SU-DHL-6 (cell line): ENCODE measurements around the gene GJD3.
A peak's percentile ranks its signal among the peaks of the same experiment; 100 is the strongest.

Experiments
- H2AFZ ChIP-seq: fragments of 200-600 bp; sonication (generic); 2 replicates; pipeline ENCODE4 v1.6.1; 2014; ENCODE audit warnings: low read depth, mild to moderate bottlenecking, moderate library complexity, mixed read lengths, antibody characterized with exemption, low read length; ENCODE audit not compliant: severe bottlenecking
- H3F3A ChIP-seq: fragments of 200-600 bp; shearing (Covaris generic); 2 replicates; pipeline ENCODE4 v1.6.0; 2016; ENCODE audit warnings: antibody characterized with exemption, mild to moderate bottlenecking; ENCODE audit not compliant: insufficient read depth
- H3K27ac ChIP-seq: fragments of 200-600 bp; sonication (generic); 2 replicates; pipeline ENCODE4 v1.5.1; 2016; ENCODE audit warnings: low read depth, mild to moderate bottlenecking, low read length, moderate library complexity, mixed read lengths
- H3K27me3 ChIP-seq: fragments of 200-600 bp; sonication (generic), shearing (Covaris generic); 2 replicates; pipeline ENCODE4 v1.6.0; 2014; ENCODE audit warnings: mild to moderate bottlenecking, low read length
- H3K36me3 ChIP-seq: fragments of 200-600 bp; sonication (generic); 2 replicates; pipeline ENCODE4 v1.6.1; 2014; ENCODE audit warnings: mild to moderate bottlenecking, low read length, mixed read lengths
- H3K4me2 ChIP-seq: fragments of 300-600, 200-600 bp; shearing (Covaris generic), sonication (generic); 2 replicates; pipeline ENCODE4 v1.6.0; 2014; ENCODE audit warnings: low read length, low read depth, mild to moderate bottlenecking; ENCODE audit not compliant: poor library complexity, severe bottlenecking
- H3K4me3 ChIP-seq: fragments of 200-600 bp; sonication (generic); 2 replicates; pipeline ENCODE4 v1.5.1; 2014; ENCODE audit warnings: antibody characterized with exemption, low read length, mild to moderate bottlenecking, mixed read lengths; ENCODE audit not compliant: insufficient read depth, poor library complexity, severe bottlenecking
- H3K79me2 ChIP-seq: fragments of 200-600 bp; sonication (generic); 2 replicates; pipeline ENCODE4 v1.6.1; 2014; ENCODE audit warnings: mild to moderate bottlenecking, low read length, moderate library complexity; ENCODE audit not compliant: insufficient read depth
- H3K9ac ChIP-seq: fragments of 200-600 bp; sonication (generic); 2 replicates; pipeline ENCODE4 v1.7.0; 2014; ENCODE audit warnings: mild to moderate bottlenecking, low read length
- H3K9me2 ChIP-seq: fragments of 200-600 bp; sonication (generic); replicated peaks from 2 replicates; pipeline ENCODE4 v1.6.1; 2014; ENCODE audit warnings: low read length; ENCODE audit not compliant: insufficient read depth
- H3K9me3 ChIP-seq: fragments of 200-600 bp; sonication (generic); 2 replicates; pipeline ENCODE4 v1.6.1; 2014; ENCODE audit warnings: low read length, mixed read lengths; ENCODE audit not compliant: insufficient read depth
- H4K20me1 ChIP-seq: fragments of 200-600 bp; sonication (generic); 2 replicates; pipeline ENCODE4 v1.6.1; 2014; ENCODE audit warnings: low read depth, mild to moderate bottlenecking, antibody characterized with exemption, low read length, moderate library complexity, mixed read lengths
- EZH2phosphoT487 ChIP-seq: fragments of 200-600 bp; sonication (generic), shearing (Covaris generic); conservative IDR thresholded peaks from 2 replicates; pipeline ENCODE4 v1.6.1; 2018; ENCODE audit warnings: mild to moderate bottlenecking, antibody characterized with exemption, low read length, moderate library complexity, mixed read lengths
- TF ChIP-seq, protein P1 (sequence below): fragments of 200-600 bp; sonication (generic); IDR thresholded peaks from one replicate; pipeline ENCODE4 v1.5.1; 2017; ENCODE audit warnings: antibody characterized with exemption, mild to moderate bottlenecking, low read length, moderate library complexity; ENCODE audit not compliant: insufficient read depth, poor library complexity, severe bottlenecking

GJD3 gene

DNA sequence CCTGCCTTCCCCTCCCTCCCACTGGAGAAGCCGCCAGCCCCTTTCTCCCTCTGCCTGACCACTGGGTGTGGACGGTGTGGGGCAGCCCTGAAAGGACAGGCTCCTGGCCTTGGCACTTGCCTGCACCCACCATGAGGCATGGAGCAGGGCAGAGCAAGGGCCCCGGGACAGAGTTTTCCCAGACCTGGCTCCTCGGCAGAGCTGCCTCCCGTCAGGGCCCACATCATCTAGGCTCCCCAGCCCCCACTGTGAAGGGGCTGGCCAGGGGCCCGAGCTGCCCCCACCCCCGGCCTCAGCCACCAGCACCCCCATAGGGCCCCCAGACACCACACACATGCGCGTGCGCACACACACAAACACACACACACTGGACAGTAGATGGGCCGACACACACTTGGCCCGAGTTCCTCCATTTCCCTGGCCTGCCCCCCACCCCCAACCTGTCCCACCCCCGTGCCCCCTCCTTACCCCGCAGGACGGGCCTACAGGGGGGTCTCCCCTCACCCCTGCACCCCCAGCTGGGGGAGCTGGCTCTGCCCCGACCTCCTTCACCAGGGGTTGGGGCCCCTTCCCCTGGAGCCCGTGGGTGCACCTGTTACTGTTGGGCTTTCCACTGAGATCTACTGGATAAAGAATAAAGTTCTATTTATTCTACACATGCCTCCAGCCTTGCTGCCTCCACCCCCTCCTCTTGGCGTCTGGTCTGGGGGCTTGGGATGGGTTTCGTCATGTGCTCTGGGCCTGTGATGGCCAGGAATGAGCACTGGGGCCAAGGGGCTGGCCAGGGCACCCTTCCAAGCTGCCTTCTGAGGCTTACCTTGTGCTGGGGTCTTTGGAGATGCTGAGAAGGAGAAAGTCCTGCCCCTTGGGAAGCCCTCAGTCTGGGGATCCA is 7.3 kb downstream of the GJD3 start:
- no peak overlapping the region for H3K4me2 ChIP-seq
- H4K20me1 ChIP-seq, result no peaks in the 10 kb centered on the region; the same call in 1 of the 2 replicates
- TF ChIP-seq, protein P1, sequence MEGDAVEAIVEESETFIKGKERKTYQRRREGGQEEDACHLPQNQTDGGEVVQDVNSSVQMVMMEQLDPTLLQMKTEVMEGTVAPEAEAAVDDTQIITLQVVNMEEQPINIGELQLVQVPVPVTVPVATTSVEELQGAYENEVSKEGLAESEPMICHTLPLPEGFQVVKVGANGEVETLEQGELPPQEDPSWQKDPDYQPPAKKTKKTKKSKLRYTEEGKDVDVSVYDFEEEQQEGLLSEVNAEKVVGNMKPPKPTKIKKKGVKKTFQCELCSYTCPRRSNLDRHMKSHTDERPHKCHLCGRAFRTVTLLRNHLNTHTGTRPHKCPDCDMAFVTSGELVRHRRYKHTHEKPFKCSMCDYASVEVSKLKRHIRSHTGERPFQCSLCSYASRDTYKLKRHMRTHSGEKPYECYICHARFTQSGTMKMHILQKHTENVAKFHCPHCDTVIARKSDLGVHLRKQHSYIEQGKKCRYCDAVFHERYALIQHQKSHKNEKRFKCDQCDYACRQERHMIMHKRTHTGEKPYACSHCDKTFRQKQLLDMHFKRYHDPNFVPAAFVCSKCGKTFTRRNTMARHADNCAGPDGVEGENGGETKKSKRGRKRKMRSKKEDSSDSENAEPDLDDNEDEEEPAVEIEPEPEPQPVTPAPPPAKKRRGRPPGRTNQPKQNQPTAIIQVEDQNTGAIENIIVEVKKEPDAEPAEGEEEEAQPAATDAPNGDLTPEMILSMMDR, result no peak
- TF ChIP-seq EZH2phosphoT487, result no peak
- H3F3A ChIP-seq, result no peaks in the 10 kb centered on the region
- H3K9me2 ChIP-seq, result no peaks in the 10 kb centered on the region
- H3K36me3 ChIP-seq, result no peaks in the 10 kb centered on the region
- no peaks in the 10 kb centered on the region for H3K79me2 ChIP-seq
- H3K4me3 ChIP-seq, result no peak overlapping the region
- no peak overlapping the region for H3K27ac ChIP-seq
- no peak overlapping the region for H2AFZ ChIP-seq
- no peaks in the 10 kb centered on the region for H3K27me3 ChIP-seq
- H3K9ac ChIP-seq, result no peak overlapping the region
- no peaks in the 10 kb centered on the region for H3K9me3 ChIP-seq

DNA sequence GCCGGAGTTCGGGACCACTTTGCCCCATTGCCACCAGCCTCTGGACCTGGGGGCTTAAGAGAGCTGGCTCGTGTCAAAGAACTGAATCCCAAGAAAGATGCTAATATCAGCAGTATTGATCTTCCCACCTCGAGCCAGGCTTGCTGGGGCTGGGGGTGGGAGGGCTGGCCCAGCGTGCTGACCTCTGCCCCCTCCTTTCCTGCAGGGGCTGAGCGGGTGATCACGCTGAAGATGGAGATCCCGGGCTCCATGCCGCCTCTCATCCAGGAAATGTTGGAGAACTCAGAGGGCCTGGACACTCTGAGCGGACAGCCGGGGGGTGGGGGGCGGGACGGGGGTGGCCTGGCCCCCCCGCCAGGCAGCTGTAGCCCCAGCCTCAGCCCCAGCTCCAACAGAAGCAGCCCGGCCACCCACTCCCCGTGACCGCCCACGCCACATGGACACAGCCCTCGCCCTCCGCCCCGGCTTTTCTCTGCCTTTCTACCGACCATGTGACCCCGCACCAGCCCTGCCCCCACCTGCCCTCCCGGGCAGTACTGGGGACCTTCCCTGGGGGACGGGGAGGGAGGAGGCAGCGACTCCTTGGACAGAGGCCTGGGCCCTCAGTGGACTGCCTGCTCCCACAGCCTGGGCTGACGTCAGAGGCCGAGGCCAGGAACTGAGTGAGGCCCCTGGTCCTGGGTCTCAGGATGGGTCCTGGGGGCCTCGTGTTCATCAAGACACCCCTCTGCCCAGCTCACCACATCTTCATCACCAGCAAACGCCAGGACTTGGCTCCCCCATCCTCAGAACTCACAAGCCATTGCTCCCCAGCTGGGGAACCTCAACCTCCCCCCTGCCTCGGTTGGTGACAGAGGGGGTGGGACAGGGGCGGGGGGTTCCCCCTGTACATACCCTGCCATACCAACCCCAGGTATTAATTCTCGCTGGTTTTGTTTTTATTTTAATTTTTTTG is 8.5 kb downstream of the GJD3 start:
- no peak overlapping the region for H3K4me3 ChIP-seq
- no peaks in the 10 kb centered on the region for H3F3A ChIP-seq
- no peak overlapping the region for H3K27ac ChIP-seq
- H3K27me3 ChIP-seq, result no peaks in the 10 kb centered on the region
- TF ChIP-seq, protein P1, result no peak
- no peak for TF ChIP-seq EZH2phosphoT487
- H3K9me3 ChIP-seq, result no peaks in the 10 kb centered on the region
- no peaks in the 10 kb centered on the region for H3K36me3 ChIP-seq
- H4K20me1 ChIP-seq, result no peaks in the 10 kb centered on the region
- H2AFZ ChIP-seq, result no peak overlapping the region
- H3K4me2 ChIP-seq, result no peak overlapping the region
- no peaks in the 10 kb centered on the region for H3K79me2 ChIP-seq
- H3K9me2 ChIP-seq, result no peaks in the 10 kb centered on the region
- H3K9ac ChIP-seq, result no peak overlapping the region

DNA sequence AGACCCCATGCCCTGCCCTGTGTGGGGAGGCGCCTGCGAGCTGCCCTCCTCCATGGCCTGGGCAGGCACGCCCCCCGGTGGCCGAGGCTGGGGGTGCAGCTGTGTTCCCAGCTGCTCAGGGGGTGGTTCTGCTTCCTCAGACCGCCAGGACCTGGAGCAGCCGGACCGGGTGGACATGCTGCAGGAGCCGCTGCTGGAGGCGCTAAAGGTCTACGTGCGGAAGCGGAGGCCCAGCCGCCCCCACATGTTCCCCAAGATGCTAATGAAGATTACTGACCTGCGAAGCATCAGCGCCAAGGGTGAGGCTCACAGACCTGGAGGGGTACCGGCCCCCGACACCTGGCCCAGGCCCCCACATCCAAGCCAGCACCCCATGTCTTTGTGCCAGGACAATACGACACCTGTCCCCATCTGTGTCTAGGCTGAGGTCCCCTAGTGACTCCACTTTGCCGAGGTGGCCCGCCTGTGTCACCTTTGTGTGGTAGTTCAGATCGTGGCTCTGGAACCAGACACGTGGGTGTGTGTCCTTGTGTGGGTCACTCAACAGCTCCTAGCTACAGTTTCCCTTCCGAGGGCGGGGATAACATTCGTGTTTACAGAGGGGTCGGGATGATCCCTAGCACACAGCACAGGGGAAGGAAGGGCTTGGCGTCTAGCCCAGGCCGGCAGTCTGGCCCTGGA is 9.3 kb downstream of the GJD3 start:
- H3K79me2 ChIP-seq, result no peaks in the 10 kb centered on the region
- no peak overlapping the region for H2AFZ ChIP-seq
- no peak overlapping the region for H3K4me2 ChIP-seq
- TF ChIP-seq, protein P1, result peak; percentile 91
- TF ChIP-seq EZH2phosphoT487, result no peak
- no peaks in the 10 kb centered on the region for H4K20me1 ChIP-seq
- no peaks in the 10 kb centered on the region for H3K27me3 ChIP-seq
- no peaks in the 10 kb centered on the region for H3K9me3 ChIP-seq
- no peak overlapping the region for H3K27ac ChIP-seq
- no peak overlapping the region for H3K4me3 ChIP-seq
- no peaks in the 10 kb centered on the region for H3K9me2 ChIP-seq
- no peak overlapping the region for H3K9ac ChIP-seq
- H3K36me3 ChIP-seq, result no peaks in the 10 kb centered on the region
- no peaks in the 10 kb centered on the region for H3F3A ChIP-seq
